Stimulated activated memory B cell treated with anti-CD40 and anti-IgM and Interleukin-4, amounts not matched to agents 10 μg/mL and 1 μg/mL and 100 μg/mL, for 72 hours (primary cell): ENCODE measurements around the gene TASL.
"Not testable (repeated sequence)": the region's sequence is repeated elsewhere in the genome, so short reads cannot be mapped to it uniquely, and the experiment has no call there.

Experiments used
- ATAC-seq: fragments of 150-1000 bp; cut with Tn5 transposase; 2 replicates; pipeline ENCODE4 v1.10.0; 2021
- H3K27ac Mint-ChIP-seq: one replicate; pipeline ENCODE4 v1.8.0; 2022; ENCODE audit warnings: mild to moderate bottlenecking, mixed read lengths
- H3K27me3 Mint-ChIP-seq: one replicate; pipeline ENCODE4 v1.8.0; 2022; ENCODE audit warnings: mixed read lengths
- H3K36me3 Mint-ChIP-seq: one replicate; pipeline ENCODE4 v1.8.0; 2022; ENCODE audit warnings: mixed read lengths
- H3K4me1 Mint-ChIP-seq: one replicate; pipeline ENCODE4 v1.8.0; 2022; ENCODE audit warnings: mixed read lengths
- H3K4me3 Mint-ChIP-seq: one replicate; pipeline ENCODE4 v1.8.0; 2022; ENCODE audit warnings: mild to moderate bottlenecking, moderate library complexity, mixed read lengths
- H3K9me3 Mint-ChIP-seq: one replicate; pipeline ENCODE4 v1.8.0; 2022; ENCODE audit warnings: mixed read lengths

TASL gene

GRCh38 chrX:30577362-30577991 is at the start of gene TASL:
Gene TASL, minus strand, starts transcription at chrX:30577766. Its CDS starts 17,411 bp downstream, at chrX:30560355.
- Mint-ChIP-seq H3K4me3 (peak within 1 kb of the TSS; percentile 87), H3K9me3 (no peaks in the 10 kb centered on the region), H3K27me3 (no peaks in the 10 kb centered on the region), H3K36me3 (peaks cover 16% of the 10 kb centered on the region), H3K4me1 (peaks cover 17% of the 10 kb centered on the region), H3K27ac (peak within 1 kb of the TSS; percentile 98)
- peak; percentile 94 for ATAC-seq

- Mint-ChIP-seq H3K27me3 (no peaks in the 10 kb centered on the region), H3K4me3 (no peak overlapping the region), H3K27ac (no peak overlapping the region), H3K4me1 (no peaks in the 10 kb centered on the region), H3K36me3 (no peaks in the 10 kb centered on the region), H3K9me3 (peaks cover 3% of the 10 kb centered on the region)
- ATAC-seq: no peak
Measured at GRCh38 chrX:30626402-30626801, 48.8 kb upstream of the TASL start.

GRCh38 chrX:30622361-30622760 is 44.8 kb upstream of the TASL start:
- Mint-ChIP-seq H3K27me3 (no peaks in the 10 kb centered on the region), H3K36me3 (no peaks in the 10 kb centered on the region), H3K4me3 (no peak overlapping the region), H3K4me1 (no peaks in the 10 kb centered on the region), H3K27ac (no peak overlapping the region), H3K9me3 (peaks cover 3% of the 10 kb centered on the region)
- no peak for ATAC-seq

GRCh38 chrX:30620980-30621618 is 43.5 kb upstream of the TASL start:
- Mint-ChIP-seq H3K27me3 (no peaks in the 10 kb centered on the region), H3K27ac (no peak overlapping the region), H3K4me1 (no peaks in the 10 kb centered on the region), H3K4me3 (no peak overlapping the region), H3K36me3 (no peaks in the 10 kb centered on the region), H3K9me3 (peaks cover 3% of the 10 kb centered on the region)
- no peak for ATAC-seq

- Mint-ChIP-seq H3K27me3 (no peaks in the 10 kb centered on the region), H3K27ac (no peak overlapping the region), H3K9me3 (peaks cover 3% of the 10 kb centered on the region), H3K4me3 (no peak overlapping the region), H3K36me3 (no peaks in the 10 kb centered on the region), H3K4me1 (no peaks in the 10 kb centered on the region)
- no peak for ATAC-seq
Measured at GRCh38 chrX:30620125-30620524, 42.6 kb upstream of the TASL start.

GRCh38 chrX:30618160-30618765 is 40.7 kb upstream of the TASL start:
- no peaks in the 10 kb centered on the region for H3K27me3 Mint-ChIP-seq
- no peaks in the 10 kb centered on the region for H3K9me3 Mint-ChIP-seq

GRCh38 chrX:30615229-30615628 is 37.7 kb upstream of the TASL start:
- ATAC-seq: no peak
- Mint-ChIP-seq H3K9me3 (no peaks in the 10 kb centered on the region), H3K27me3 (no peaks in the 10 kb centered on the region), H3K4me3 (no peak overlapping the region), H3K36me3 (no peaks in the 10 kb centered on the region), H3K27ac (no peak overlapping the region), H3K4me1 (no peaks in the 10 kb centered on the region)

More at GRCh38 chrX:30618160-30618765, 40.7 kb upstream of the TASL start:
- ATAC-seq: no peak
- Mint-ChIP-seq H3K36me3 (no peaks in the 10 kb centered on the region), H3K4me1 (no peaks in the 10 kb centered on the region), H3K4me3 (no peak overlapping the region), H3K27ac (no peak overlapping the region)

- Mint-ChIP-seq H3K4me3 (no peak overlapping the region), H3K27me3 (no peaks in the 10 kb centered on the region), H3K9me3 (no peaks in the 10 kb centered on the region), H3K4me1 (no peaks in the 10 kb centered on the region), H3K27ac (no peak overlapping the region), H3K36me3 (no peaks in the 10 kb centered on the region)
- no peak for ATAC-seq
Measured at GRCh38 chrX:30613721-30614120, 36.2 kb upstream of the TASL start.

GRCh38 chrX:30612250-30612655 is 34.7 kb upstream of the TASL start:
- H3K36me3 Mint-ChIP-seq: no peaks in the 10 kb centered on the region
- no peaks in the 10 kb centered on the region for H3K4me1 Mint-ChIP-seq
- H3K27ac Mint-ChIP-seq: no peak overlapping the region
- H3K9me3 Mint-ChIP-seq: no peaks in the 10 kb centered on the region
- H3K4me3 Mint-ChIP-seq: no peak overlapping the region
- no peaks in the 10 kb centered on the region for H3K27me3 Mint-ChIP-seq
- ATAC-seq: no peak

- ATAC-seq: no peak
- Mint-ChIP-seq H3K27me3 (no peaks in the 10 kb centered on the region), H3K4me1 (no peaks in the 10 kb centered on the region), H3K36me3 (no peaks in the 10 kb centered on the region), H3K4me3 (no peak overlapping the region), H3K27ac (no peak overlapping the region), H3K9me3 (no peaks in the 10 kb centered on the region)
Measured at GRCh38 chrX:30610026-30610425, 32.5 kb upstream of the TASL start.

- Mint-ChIP-seq H3K27ac (no peak overlapping the region), H3K27me3 (no peaks in the 10 kb centered on the region), H3K9me3 (no peaks in the 10 kb centered on the region), H3K4me1 (no peaks in the 10 kb centered on the region), H3K4me3 (no peak overlapping the region), H3K36me3 (no peaks in the 10 kb centered on the region)
- no peak for ATAC-seq
Measured at GRCh38 chrX:30607155-30607554, 29.6 kb upstream of the TASL start.

GRCh38 chrX:30600269-30601176 is 23.0 kb upstream of the TASL start:
- not testable (repeated sequence) for H3K27me3 Mint-ChIP-seq, ATAC-seq
- H3K4me1 Mint-ChIP-seq: peaks cover 23% of the 10 kb centered on the region

GRCh38 chrX:30597216-30598012 is 19.8 kb upstream of the TASL start:
- Mint-ChIP-seq H3K27me3 (no peaks in the 10 kb centered on the region), H3K9me3 (no peaks in the 10 kb centered on the region), H3K27ac (peak overlapping the region; percentile 74), H3K4me1 (peaks cover 23% of the 10 kb centered on the region), H3K4me3 (peak overlapping the region; percentile 38), H3K36me3 (no peaks in the 10 kb centered on the region)
- peak; percentile 78 for ATAC-seq

More at GRCh38 chrX:30600269-30601176, 23.0 kb upstream of the TASL start:
- H3K36me3 Mint-ChIP-seq, H3K4me3 Mint-ChIP-seq, H3K9me3 Mint-ChIP-seq, H3K27ac Mint-ChIP-seq: not testable (repeated sequence)

GRCh38 chrX:30593440-30594200 is 16.1 kb upstream of the TASL start:
- ATAC-seq: peak; percentile 61
- Mint-ChIP-seq H3K27ac (peak overlapping the region; percentile 70), H3K9me3 (no peaks in the 10 kb centered on the region), H3K4me1 (peaks cover 28% of the 10 kb centered on the region), H3K27me3 (no peaks in the 10 kb centered on the region), H3K4me3 (no peak overlapping the region), H3K36me3 (no peaks in the 10 kb centered on the region)
